MCF 10A (cell line): Measurements from ENCODE around the gene MUSK. TPM values are rescaled to one million over a fixed set of nuclear protein-coding genes. Genes with fewer than 3 reads are reported as not detected.

Source experiments
- BruUV-seq: library from RNA; stranded (reverse); fragments of 400-500 nt; replicated peaks from 2 replicates; lab custom pipeline; 2021; lab: Mats Ljungman, UMichigan
- CTCF ChIA-PET: fragments of 300-600 bp; sonication (Branson Sonifier 250); formaldehyde crosslinking; extraction: SDS; loops from one replicate; lab custom pipeline; 2021; ENCODE audit warnings: antibody characterized with exemption, inconsistent platforms; lab: Yijun Ruan, JAX
- POLR2A ChIA-PET: fragments of 300-600, 350-650 bp; sonication (Branson Sonifier 250); formaldehyde crosslinking; extraction: SDS; loops from one replicate; lab custom pipeline; 2020; ENCODE audit warnings: antibody characterized with exemption, inconsistent platforms; lab: Yijun Ruan, JAX
- DNase-seq: peaks from one replicate; pipeline ENCODE4 v3.0.0-alpha.2; 2018; ENCODE audit not compliant: unreplicated experiment
- H3K27ac Mint-ChIP-seq: one replicate; pipeline ENCODE4 v1.8.0; 2022; ENCODE audit warnings: mild to moderate bottlenecking, low read depth, mixed read lengths; ENCODE audit not compliant: unreplicated experiment
- H3K27me3 Mint-ChIP-seq: one replicate; pipeline ENCODE4 v1.8.0; 2022; ENCODE audit warnings: mixed read lengths; ENCODE audit not compliant: insufficient read depth, unreplicated experiment
- H3K36me3 Mint-ChIP-seq: one replicate; pipeline ENCODE4 v1.8.0; 2022; ENCODE audit warnings: mild to moderate bottlenecking, moderate library complexity, mixed read lengths; ENCODE audit not compliant: insufficient read depth, unreplicated experiment
- H3K4me1 Mint-ChIP-seq: one replicate; pipeline ENCODE4 v1.8.0; 2022; ENCODE audit warnings: mixed read lengths; ENCODE audit not compliant: insufficient read depth, unreplicated experiment
- H3K4me3 Mint-ChIP-seq: one replicate; pipeline ENCODE4 v1.8.0; 2022; ENCODE audit warnings: mild to moderate bottlenecking, moderate library complexity, mixed read lengths; ENCODE audit not compliant: unreplicated experiment
- H3K9me3 Mint-ChIP-seq: one replicate; pipeline ENCODE4 v1.8.0; 2022; ENCODE audit warnings: mixed read lengths; ENCODE audit not compliant: unreplicated experiment
- CTCF ChIP-seq: fragments of 200-600 bp; IDR thresholded peaks from one replicate; pipeline ENCODE4 v1.8.0; 2022; ENCODE audit warnings: antibody characterized with exemption, mild to moderate bottlenecking; ENCODE audit not compliant: unreplicated experiment
- intact Hi-C: fragments of 100-400 bp; cut with micrococcal nuclease; formaldehyde crosslinking; loops from 2 replicates; pipeline ENCODE4 v1.14.1; 2022
- total RNA-seq: library from RNA; stranded (reverse); gene quantifications from 2 replicates; pipeline ENCODE4 v1.2.3, GENCODE V29; 2022

The MUSK gene
- total RNA-seq, 1 experiment from 2014 or later: not detected

GRCh38 chr9:110707419-110707818, 38.8 kb downstream of the MUSK start:
- POLR2A ChIA-PET: interaction anchor here (0.6 kb wide), 1 partner anchor 14 kb away, joined by 4 read pairs; no protein-coding TSS in a partner anchor

GRCh38 chr9:110710420-110710819, 41.8 kb downstream of the MUSK start:
- Mint-ChIP-seq H3K9me3 (no peaks in the 10 kb centered on the region), H3K4me3 (no peak overlapping the region), H3K4me1 (no peaks in the 10 kb centered on the region), H3K27me3 (no peaks in the 10 kb centered on the region), H3K27ac (no peak overlapping the region), H3K36me3 (peaks cover 1% of the 10 kb centered on the region)
- POLR2A ChIA-PET: no interaction called here
- intact Hi-C loops: no loop called here
- no TSS peak for BruUV-seq
- no peak for TF ChIP-seq CTCF
- no peak for DNase-seq
- CTCF ChIA-PET: no interaction called here

More at GRCh38 chr9:110707419-110707818, 38.8 kb downstream of the MUSK start:
- TF ChIP-seq CTCF: no peak
- H3K4me3 Mint-ChIP-seq: no peak overlapping the region
- CTCF ChIA-PET: no interaction called here
- no peaks in the 10 kb centered on the region for H3K9me3 Mint-ChIP-seq
- no peak for DNase-seq
- H3K36me3 Mint-ChIP-seq: no peaks in the 10 kb centered on the region
- no peak overlapping the region for H3K27ac Mint-ChIP-seq
- BruUV-seq: no TSS peak
- no peaks in the 10 kb centered on the region for H3K4me1 Mint-ChIP-seq
- no peaks in the 10 kb centered on the region for H3K27me3 Mint-ChIP-seq
- intact Hi-C loops: no loop called here

GRCh38 chr9:110712955-110713354, 44.4 kb downstream of the MUSK start:
- no peak for DNase-seq
- intact Hi-C loops: no loop called here
- ChIA-PET CTCF (interaction anchor here (0.6 kb wide), 3 partner anchors 70 to 216 kb away, joined by 3 to 4 read pairs (median 4); no protein-coding TSS in a partner anchor), POLR2A (interaction anchor here (0.9 kb wide), 1 partner anchor 25 kb away, joined by 3 read pairs; no protein-coding TSS in a partner anchor)
- no peak for TF ChIP-seq CTCF
- Mint-ChIP-seq H3K27ac (no peak overlapping the region), H3K36me3 (peaks cover 5% of the 10 kb centered on the region), H3K9me3 (no peaks in the 10 kb centered on the region), H3K4me1 (no peaks in the 10 kb centered on the region), H3K27me3 (no peaks in the 10 kb centered on the region), H3K4me3 (no peak overlapping the region)
- no TSS peak for BruUV-seq

- Mint-ChIP-seq H3K9me3 (peaks cover 7% of the 10 kb centered on the region), H3K27ac (no peak overlapping the region), H3K4me3 (no peak overlapping the region), H3K4me1 (no peaks in the 10 kb centered on the region), H3K36me3 (peaks cover 5% of the 10 kb centered on the region), H3K27me3 (no peaks in the 10 kb centered on the region)
- no peak for TF ChIP-seq CTCF
- no TSS peak for BruUV-seq
- POLR2A ChIA-PET: no interaction called here
- CTCF ChIA-PET: no interaction called here
- intact Hi-C loops: no loop called here
- no peak for DNase-seq
Measured at GRCh38 chr9:110714314-110714713, 45.7 kb downstream of the MUSK start.
